SW480 (cell line): ENCODE results near the gene C14orf132.

Experiments
- DNase-seq: peaks from one replicate; pipeline ENCODE4 v3.0.0-alpha.2; 2016; ENCODE audit warnings: low spot score

The C14orf132 gene

GRCh38 chr14:96039633-96040311, 610 bp downstream of the C14orf132 start:
- DNase-seq = peak; percentile 52

DNA sequence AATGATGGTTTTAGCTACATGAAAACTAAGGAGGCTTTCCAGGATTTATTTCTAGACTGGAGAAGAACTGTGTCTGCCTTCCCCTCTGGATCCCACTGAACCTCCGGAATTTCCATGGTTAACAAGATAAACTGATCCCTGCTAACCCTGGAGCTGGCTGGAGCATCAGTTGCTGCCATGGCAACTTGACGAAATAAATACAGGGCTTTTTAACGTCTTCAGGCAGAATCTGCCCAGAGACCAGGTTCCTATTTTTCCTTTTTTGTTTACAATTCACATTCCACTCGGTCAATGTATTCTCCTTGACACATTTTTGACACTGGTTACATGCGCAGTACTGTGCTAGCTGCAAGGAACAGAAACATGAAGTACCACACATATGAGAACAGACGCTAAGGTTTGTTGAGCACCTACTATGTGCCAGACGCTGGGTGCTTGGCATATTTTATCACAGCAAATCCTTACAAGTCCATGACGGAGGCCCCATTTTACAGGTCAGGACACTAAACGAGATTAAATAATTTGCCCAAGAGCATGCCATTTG, 1.7 kb downstream of the C14orf132 start:
- DNase-seq = no peak

DNA sequence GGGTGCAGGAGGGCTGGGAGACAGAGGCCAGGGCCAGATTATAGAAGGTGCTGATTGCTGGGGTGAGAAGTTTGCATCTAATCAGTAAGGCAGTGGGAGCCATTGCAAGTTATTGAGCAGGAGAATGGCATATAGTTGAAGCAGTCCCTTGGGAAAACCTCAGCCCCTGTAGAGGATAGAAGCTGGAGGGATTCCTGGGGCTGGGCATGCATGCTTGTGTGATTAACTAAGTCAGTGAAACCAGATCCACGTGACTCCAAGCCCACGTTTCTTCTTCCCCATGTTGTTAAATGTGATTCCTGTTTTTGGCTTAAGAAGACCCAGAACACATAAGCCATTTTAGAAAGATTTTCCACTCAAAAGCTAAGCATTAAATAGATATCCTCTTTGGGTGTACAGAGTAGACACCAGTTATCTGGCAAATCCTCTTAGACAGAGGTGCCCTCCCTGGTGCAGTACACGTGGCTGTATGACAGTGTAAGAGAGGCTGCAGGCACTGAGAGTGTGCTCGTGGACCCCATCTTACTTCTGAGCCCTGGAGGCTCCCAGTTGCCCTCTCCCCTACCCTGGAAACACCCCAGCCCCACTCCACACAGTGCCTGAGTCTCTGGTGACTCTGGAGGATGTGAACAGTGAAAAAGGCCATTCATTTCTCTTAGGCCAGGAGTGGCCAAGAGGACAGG, 3.2 kb downstream of the C14orf132 start:
- no peak for DNase-seq

DNA sequence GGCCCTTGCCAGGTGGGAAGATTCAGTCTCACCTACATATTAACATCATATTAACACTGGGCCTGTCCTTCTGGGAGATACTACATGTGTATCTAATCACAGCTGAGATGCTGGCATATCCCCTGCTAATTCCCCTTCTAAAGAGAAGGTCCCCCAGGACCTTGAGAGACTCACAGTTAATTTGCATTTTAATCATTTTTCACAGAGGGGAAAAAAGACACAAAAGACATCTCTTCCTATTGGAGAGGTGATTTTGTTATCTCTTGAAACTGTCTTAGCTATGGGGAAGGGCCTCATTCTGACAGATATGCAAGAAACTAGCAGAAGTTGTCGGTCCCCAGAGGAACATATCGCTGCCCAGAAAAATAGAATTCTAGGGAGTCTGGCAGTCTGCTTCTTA, 7.5 kb downstream of the C14orf132 start:
- DNase-seq = no peak

DNA sequence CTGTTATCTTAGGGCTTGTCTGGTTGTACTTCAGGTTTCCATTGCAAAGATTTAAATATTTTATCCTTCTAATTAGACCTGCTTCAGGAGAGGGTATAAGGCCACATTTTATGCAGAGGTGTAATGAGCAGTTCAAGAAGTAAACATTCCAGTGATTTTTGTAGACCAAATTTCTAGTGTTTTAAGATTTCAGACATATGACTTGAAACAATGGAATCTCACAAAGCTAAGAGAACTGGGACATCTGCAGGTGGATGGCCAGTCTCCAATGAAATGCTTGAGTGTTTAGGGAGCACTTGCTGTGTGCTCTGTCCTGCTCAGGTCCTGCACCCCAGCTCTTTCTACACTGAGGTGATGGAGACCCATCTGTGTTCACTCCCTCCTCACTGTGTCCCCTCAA, 7.9 kb downstream of the C14orf132 start:
- DNase-seq = no peak

GRCh38 chr14:96049932-96050331, 10.8 kb downstream of the C14orf132 start:
- no peak for DNase-seq

DNA sequence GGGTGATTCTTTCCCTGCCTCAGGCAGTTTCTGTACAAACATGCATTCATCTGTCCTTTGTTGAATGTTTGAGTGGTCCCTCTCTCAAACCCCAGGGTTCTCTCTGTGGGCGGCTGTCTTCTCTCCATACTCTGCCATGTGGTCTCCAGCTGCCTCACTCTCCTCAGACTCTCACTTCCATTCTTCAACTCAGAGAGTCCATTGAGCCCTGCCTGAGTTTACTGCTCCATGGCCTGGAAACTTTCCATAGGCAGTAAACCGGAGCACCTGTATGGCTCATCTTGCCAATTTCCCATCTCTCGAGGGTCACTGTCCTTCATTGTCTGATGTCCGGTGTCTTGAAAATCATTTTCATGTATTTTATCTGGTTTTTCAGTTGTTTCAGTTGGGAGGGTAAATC, 11.3 kb downstream of the C14orf132 start:
- no peak for DNase-seq

DNA sequence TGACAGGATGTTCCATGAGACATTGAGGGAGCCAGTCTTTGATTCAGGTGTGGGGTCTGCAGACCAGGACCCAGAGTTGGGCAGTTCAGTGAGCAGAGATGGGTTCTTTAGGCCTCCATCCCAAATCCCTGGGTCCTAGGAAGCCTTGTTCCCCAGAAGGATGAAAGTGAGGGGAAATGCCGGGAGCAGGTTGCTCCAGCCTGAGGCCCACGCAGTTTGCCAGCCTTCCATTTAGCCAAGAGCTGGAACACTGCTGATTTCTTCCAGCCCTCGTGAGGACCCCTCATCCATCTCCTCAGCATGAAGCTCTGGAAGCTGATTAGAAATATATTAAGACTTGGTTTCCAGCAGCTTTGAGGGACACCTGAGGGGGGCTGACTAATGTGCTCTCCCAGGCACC, 12.1 kb downstream of the C14orf132 start:
- DNase-seq = no peak

GRCh38 chr14:96051642-96052540, 12.7 kb downstream of the C14orf132 start:
- DNase-seq = peak; percentile 30

GRCh38 chr14:96052541-96053247, 13.5 kb downstream of the C14orf132 start:
- DNase-seq = no peak

- no peak for DNase-seq
Measured at GRCh38 chr14:96053248-96053599, 14.1 kb downstream of the C14orf132 start.

DNA sequence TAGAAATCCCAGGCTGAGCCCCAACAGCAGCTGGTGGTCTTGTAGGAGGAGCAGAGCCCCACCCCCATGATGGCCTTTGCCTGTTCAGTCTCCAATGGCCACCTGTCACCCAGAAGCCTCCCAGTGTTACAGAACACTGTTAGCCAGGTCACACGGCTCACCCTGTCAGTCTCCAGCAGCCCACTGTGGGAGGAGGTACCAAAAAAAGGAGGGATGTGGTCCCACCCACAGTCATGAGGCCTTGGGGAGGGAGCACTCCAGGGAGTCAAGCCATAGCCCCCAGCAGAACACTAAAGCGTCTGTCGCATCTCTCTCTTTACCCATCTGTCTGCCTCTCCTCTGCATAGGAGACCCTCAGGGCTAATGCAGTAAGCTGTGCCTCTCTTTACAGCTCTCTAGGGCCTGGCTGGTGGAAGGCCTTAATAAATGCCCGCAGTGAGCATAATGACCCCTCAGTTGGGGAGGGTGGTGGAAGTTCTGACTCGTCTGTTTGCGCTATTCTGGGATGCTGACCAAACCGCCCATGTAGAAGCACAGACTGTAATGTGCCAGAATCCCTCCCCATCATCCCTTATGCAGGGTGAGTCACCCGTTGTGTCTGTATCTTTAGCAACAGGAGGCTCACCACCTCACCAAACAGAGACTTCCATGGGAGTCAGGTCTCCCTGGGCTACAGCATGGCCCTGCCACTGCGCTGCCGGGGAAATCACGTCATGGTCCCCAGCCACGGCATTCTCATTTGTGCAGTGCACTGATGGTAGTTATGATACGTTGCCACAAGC, 14.6 kb downstream of the C14orf132 start:
- DNase-seq = no peak

GRCh38 chr14:96054661-96055060, 15.5 kb downstream of the C14orf132 start:
- no peak for DNase-seq

DNA sequence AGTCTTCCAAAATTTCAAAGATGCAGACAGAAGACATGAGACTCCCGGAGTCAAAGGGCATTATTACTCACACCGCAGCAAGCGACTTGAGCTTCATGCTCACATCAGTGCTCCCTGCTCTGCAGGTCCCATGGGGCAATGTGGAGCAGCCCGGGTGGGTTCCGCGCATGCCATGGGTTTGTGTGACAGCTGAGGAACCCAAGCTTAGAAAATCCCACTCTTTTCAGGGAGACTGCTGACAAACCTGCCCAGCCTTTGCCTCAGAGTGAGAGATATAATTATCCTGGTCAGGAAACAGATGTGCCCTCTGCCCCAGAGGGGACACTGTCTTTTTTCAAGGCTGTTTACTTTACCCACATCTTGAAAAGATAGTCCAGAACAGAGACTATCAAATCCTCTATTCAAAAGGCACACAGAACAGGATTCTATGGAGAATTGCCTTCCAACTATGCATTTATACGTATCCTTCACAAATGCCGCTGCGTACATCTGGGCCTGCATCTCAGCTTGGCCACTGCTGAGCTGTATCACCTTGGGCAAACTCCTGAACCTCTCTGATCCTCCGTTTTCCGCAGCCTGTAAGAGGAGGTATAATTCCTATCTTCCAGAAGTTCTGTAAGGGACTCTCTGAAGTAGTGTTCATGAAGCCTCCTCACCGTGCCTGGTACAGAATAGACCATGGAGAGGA, 16.0 kb downstream of the C14orf132 start:
- DNase-seq = no peak

GRCh38 chr14:96055753-96056508, 16.8 kb downstream of the C14orf132 start:
- no peak for DNase-seq

DNA sequence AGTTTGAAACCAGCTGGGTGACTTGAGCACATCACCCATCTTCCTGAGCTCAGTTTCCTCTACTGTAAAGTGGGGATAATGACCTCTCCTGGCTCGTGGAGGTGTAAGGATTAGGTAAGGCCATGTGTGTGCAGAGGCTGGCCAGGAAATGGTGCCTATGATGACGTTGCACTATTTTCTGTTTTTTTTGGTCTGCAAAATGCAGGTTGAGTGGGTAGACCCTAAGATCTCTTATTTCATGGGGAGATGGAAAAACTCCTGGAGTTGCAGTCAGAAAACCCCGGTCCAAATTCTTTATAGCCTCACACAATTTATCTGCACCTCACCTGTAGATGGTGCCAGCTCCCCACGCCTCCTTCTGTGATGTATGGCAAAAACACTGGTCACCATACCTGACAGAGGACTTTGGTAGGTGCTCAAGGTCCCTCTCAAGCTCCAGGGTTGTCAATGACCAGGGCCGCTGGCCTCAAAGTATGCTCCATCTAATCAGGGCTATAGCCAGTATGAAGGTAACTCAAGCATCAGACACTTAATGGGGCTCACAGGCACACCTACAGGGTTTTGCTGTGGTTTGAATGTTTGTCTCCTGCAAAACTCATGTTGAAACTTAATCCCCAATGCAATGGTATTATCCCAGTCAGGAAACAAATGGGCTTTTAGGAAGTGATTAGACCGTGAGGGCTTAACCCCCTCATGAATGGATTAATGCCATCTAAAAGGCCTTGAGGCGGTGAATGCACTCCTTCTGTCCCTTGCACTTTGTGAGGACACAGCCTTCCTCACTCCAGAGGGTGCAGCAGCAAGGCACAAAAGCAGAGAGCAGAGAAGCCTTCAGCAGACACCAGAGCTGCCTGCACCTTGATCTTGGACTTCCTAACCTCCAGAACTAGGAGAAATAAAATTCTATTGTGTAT, 17.6 kb downstream of the C14orf132 start:
- DNase-seq = peak; percentile 5

DNA sequence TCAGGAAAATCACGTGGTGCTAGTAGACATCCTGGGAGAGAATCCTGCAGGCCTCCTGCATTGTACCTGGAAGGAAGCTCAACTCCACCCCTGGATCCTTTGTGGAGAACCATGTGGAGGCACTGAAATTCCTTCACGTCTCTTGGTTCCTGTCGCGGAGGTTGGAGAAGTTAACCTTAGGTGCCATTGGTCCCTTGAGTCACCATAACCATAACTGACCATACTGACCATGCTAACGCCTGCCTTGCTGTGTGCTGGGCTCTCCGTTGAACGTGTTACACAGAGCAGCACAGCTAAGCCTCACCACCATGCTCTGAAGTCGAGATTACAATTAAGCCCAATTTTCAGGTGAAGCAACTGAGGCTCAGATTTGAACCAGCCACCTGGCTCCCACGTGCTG, 18.6 kb downstream of the C14orf132 start:
- DNase-seq = no peak

- DNase-seq = no peak
Measured at GRCh38 chr14:96058576-96059200, 19.5 kb downstream of the C14orf132 start.
